Uterus (tissue), 2 donors: ENCODE measurements around the gene PKD2L2.

Experiments
- CTCF ChIP-seq, 4 experiments: fragments of 200-600 bp in 2 of 4; fragments of 450-650 bp in 2 of 4; sonication (generic) in 2 of 4; IDR thresholded peaks; one replicate each; pipeline ENCODE4 v1.5.1; 2016 to 2019; ENCODE audit warnings: antibody characterized with exemption in 4 of 4, mild to moderate bottlenecking in 2 of 4, moderate library complexity in 1 of 4
- POLR2A ChIP-seq, 2 donors: fragments of 450-650 bp; IDR thresholded peaks; one replicate each; pipeline ENCODE4 v1.6.1; 2016; ENCODE audit warnings: antibody characterized with exemption in 2 of 2, mild to moderate bottlenecking in 1 of 2, moderate library complexity in 1 of 2

- TF ChIP-seq CTCF (IDR thresholded peaks at IDR 0.05): no peak
- TF ChIP-seq POLR2A (IDR thresholded peaks at IDR 0.05): no peak
Measured at GRCh38 chr5:137933491-137933911, 44.2 kb downstream of the PKD2L2 start.
